OCI-LY1 (cell line): ENCODE measurements around the gene LRMDA.

Source experiments
- H2AFZ ChIP-seq: fragments of 200-600 bp; sonication (generic), shearing (Covaris generic); 2 replicates; pipeline ENCODE4 v1.6.0; 2014; ENCODE audit warnings: antibody characterized with exemption, mild to moderate bottlenecking, low read length
- H3F3A ChIP-seq: fragments of 200-600 bp; sonication (generic), shearing (Covaris generic); 2 replicates; pipeline ENCODE4 v1.6.0; 2014; ENCODE audit warnings: mild to moderate bottlenecking, antibody characterized with exemption, low read length, moderate library complexity; ENCODE audit not compliant: insufficient read depth
- H3K27ac ChIP-seq: fragments of 200-600 bp; sonication (generic); 2 replicates; pipeline ENCODE4 v1.5.1; 2014; ENCODE audit warnings: low read length, mixed run types, mild to moderate bottlenecking, low read depth; ENCODE audit not compliant: poor library complexity, severe bottlenecking
- H3K27me3 ChIP-seq: fragments of 200-600 bp; sonication (generic); 2 replicates; pipeline ENCODE4 v1.6.0; 2014; ENCODE audit warnings: antibody characterized with exemption, mild to moderate bottlenecking, low read length, moderate library complexity; ENCODE audit not compliant: insufficient read depth
- H3K36me3 ChIP-seq: fragments of 200-600 bp; sonication (generic); 2 replicates; pipeline ENCODE4 v1.6.1; 2014; ENCODE audit warnings: mild to moderate bottlenecking, antibody characterized with exemption, low read length, moderate library complexity, mixed read lengths; ENCODE audit not compliant: insufficient read depth
- H3K4me1 ChIP-seq: fragments of 200-600 bp; sonication (generic); 2 replicates; pipeline ENCODE4 v1.5.1; 2014; ENCODE audit warnings: mild to moderate bottlenecking, low read length, moderate library complexity; ENCODE audit not compliant: insufficient read depth, severe bottlenecking
- H3K4me2 ChIP-seq: fragments of 200-600 bp; sonication (generic), shearing (Covaris generic); 2 replicates; pipeline ENCODE4 v1.6.1; 2014; ENCODE audit warnings: low read length
- H3K4me3 ChIP-seq: fragments of 200-600 bp; sonication (generic); 2 replicates; pipeline ENCODE4 v1.5.1; 2014; ENCODE audit warnings: low read length, low read depth, mild to moderate bottlenecking, mixed read lengths; ENCODE audit not compliant: poor library complexity, severe bottlenecking
- H3K79me2 ChIP-seq: fragments of 200-600 bp; shearing (Covaris generic); 2 replicates; pipeline ENCODE4 v1.6.1; 2016; ENCODE audit warnings: mixed run types, low read length, mixed read lengths; ENCODE audit not compliant: insufficient read depth
- H3K9ac ChIP-seq: fragments of 200-600 bp; sonication (generic), shearing (Covaris generic); 2 replicates; pipeline ENCODE4 v1.6.1; 2014; ENCODE audit warnings: mild to moderate bottlenecking, low read length, mixed read lengths
- H3K9me2 ChIP-seq: fragments of 200-600 bp; sonication (generic), shearing (Covaris generic); 2 replicates; pipeline ENCODE4 v1.6.1; 2014; ENCODE audit warnings: low read depth, mild to moderate bottlenecking, low read length, mixed read lengths
- H3K9me3 ChIP-seq: fragments of 200-600 bp; shearing (Covaris generic); 2 replicates; pipeline ENCODE4 v1.6.1; 2014; ENCODE audit warnings: low read length, mixed read lengths
- H4K20me1 ChIP-seq: fragments of 200-600 bp; sonication (generic), shearing (Covaris generic); 2 replicates; pipeline ENCODE4 v1.6.0; 2016; ENCODE audit warnings: mild to moderate bottlenecking, low read length; ENCODE audit not compliant: insufficient read depth
- CTCF ChIP-seq: fragments of 200-600 bp; sonication (generic), shearing (Covaris generic); IDR thresholded peaks from 2 replicates; pipeline ENCODE4 v1.5.1; 2017; ENCODE audit warnings: mild to moderate bottlenecking, antibody characterized with exemption, low read length, moderate library complexity, mixed read lengths
- EZH2 ChIP-seq: fragments of 200-600 bp; sonication (generic), shearing (Covaris generic); IDR thresholded peaks from 2 replicates; pipeline ENCODE4 v1.8.0; 2017; ENCODE audit warnings: borderline replicate concordance, mixed run types, mild to moderate bottlenecking, antibody characterized with exemption, low read length, moderate library complexity, mixed read lengths

LRMDA gene

GRCh38 chr10:75878586-75878985, 447.2 kb downstream of the LRMDA start:
- Histone ChIP-seq H3K4me1 (no peaks in the 10 kb centered on the region), H2AFZ (no peak overlapping the region), H3K9ac (no peak overlapping the region), H4K20me1 (no peaks in the 10 kb centered on the region), H3K79me2 (no peaks in the 10 kb centered on the region), H3K27ac (no peak overlapping the region), H3K4me2 (no peak overlapping the region), H3F3A (no peaks in the 10 kb centered on the region), H3K27me3 (no peaks in the 10 kb centered on the region), H3K9me3 (no peaks in the 10 kb centered on the region), H3K36me3 (no peaks in the 10 kb centered on the region), H3K9me2 (no peaks in the 10 kb centered on the region), H3K4me3 (no peak overlapping the region)
- no peak for TF ChIP-seq EZH2
- no peak for TF ChIP-seq CTCF

DNA sequence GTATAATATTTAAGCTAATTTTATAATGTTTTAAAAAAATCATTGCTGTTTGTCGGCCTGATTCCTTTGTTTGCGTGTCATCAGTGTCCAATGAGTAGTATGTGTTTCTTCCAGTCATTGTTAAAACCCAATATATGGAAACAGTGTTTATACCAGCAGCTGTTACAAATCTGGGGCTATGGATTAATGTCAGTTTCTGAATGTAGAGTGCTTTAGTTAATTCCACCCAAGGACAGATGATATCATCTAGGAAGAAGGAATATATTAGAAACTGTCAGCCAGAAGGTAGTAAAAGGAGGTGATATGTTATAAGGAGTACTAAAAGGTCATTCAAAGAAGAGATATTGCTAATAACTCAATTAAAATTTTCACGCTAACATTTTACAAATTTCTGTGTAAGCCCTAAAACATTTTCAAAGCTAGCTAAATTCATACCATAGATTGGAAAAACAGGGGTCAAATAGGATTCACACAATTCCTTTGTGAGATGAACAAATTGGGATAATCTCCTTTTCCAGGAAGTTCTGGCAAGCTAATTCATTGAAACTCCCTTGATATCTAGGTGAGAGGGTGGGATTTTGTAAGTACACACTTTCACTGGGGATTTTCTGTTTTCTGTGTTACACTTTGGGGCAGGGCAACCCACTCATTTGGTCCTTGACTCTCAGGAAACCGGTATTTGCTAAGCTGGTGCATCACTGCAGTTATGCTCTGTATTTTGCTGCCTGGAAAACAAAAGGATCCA, 448.8 kb downstream of the LRMDA start:
- H3K4me2 ChIP-seq = no peak overlapping the region
- H3K9me2 ChIP-seq = no peaks in the 10 kb centered on the region
- H3K9me3 ChIP-seq = no peaks in the 10 kb centered on the region
- H3K36me3 ChIP-seq = no peaks in the 10 kb centered on the region
- no peaks in the 10 kb centered on the region for H3F3A ChIP-seq
- H3K4me1 ChIP-seq = no peaks in the 10 kb centered on the region
- no peaks in the 10 kb centered on the region for H3K79me2 ChIP-seq
- no peaks in the 10 kb centered on the region for H4K20me1 ChIP-seq
- no peaks in the 10 kb centered on the region for H3K27me3 ChIP-seq
- no peak overlapping the region for H2AFZ ChIP-seq
- H3K27ac ChIP-seq = no peak overlapping the region
- TF ChIP-seq EZH2 = no peak
- TF ChIP-seq CTCF = no peak
- H3K9ac ChIP-seq = no peak overlapping the region
- H3K4me3 ChIP-seq = no peak overlapping the region

GRCh38 chr10:75883081-75884072, 452.0 kb downstream of the LRMDA start:
- no peak for TF ChIP-seq EZH2
- Histone ChIP-seq H3K27me3 (no peaks in the 10 kb centered on the region), H3K9me2 (no peaks in the 10 kb centered on the region), H3K4me1 (no peaks in the 10 kb centered on the region), H3K4me3 (no peak overlapping the region), H3K36me3 (no peaks in the 10 kb centered on the region), H3K9ac (no peak overlapping the region), H3F3A (no peaks in the 10 kb centered on the region), H3K4me2 (no peak overlapping the region), H3K79me2 (no peaks in the 10 kb centered on the region), H2AFZ (no peak overlapping the region), H4K20me1 (no peaks in the 10 kb centered on the region), H3K27ac (no peak overlapping the region), H3K9me3 (no peaks in the 10 kb centered on the region)
